ENCODE measurements around the gene GSDME. TPM values are rescaled to one million over a fixed set of nuclear protein-coding genes. Genes with fewer than 3 reads are reported as not detected.

GSDME gene
- total RNA-seq, 4 donors from 2014 or later: 5.3 to 15.7 (median 10.6) TPM

- H3K27me3 ChIP-seq: no peaks in the 10 kb centered on the region
- no peak for DNase-seq (ENCODE audit: low spot score in 2 of 2)
- H3K4me1 ChIP-seq: peaks cover 0 to 9% (median 3%) of the 10 kb centered on the region in 4 donors
- no peak overlapping the region for H3K27ac ChIP-seq
- no peaks in the 10 kb centered on the region for H3K36me3 ChIP-seq
- 72 to 76% methylated on average over 20 to 30 of the region's 30 CpGs for WGBS, 2 donors
- H3K4me3 ChIP-seq: no peak overlapping the region
- TF ChIP-seq EP300 (IDR thresholded peaks at IDR 0.05) (no peak), CTCF (IDR thresholded peaks at IDR 0.05) (no peak), POLR2A (IDR thresholded peaks at IDR 0.05) (no peak)
- no peaks in the 10 kb centered on the region for H3K9me3 ChIP-seq
These were observed 50.8 kb downstream of the GSDME start for GRCh38 chr7:24706211-24707170.

DNA sequence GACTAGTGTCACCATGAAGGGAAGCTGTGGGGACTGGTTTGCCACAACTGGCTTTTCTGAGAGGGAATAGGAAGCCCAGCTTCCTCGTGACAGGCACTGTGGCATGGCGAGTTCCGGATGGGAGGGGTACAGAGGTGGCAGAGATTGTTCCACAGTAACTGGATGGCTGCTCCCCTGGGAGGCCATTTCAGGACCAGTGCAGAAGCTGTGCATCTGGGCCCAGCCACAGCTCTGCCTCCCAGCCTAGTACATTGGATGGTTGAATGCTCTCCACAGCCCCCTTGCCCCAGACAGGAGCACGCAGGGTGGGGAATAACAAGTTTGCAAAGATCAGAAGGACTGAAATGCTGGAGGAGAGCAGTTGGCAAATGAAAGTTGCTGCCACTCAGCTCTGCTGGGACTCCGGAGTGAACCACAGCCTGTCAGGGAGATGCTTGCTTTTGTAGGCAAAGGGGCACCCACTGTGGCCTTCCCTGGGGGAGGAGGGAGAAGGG lies 51.8 kb downstream of the GSDME start:
- peaks cover 0 to 19% (median 6%) of the 10 kb centered on the region in 4 donors for H3K4me1 ChIP-seq
- no peak overlapping the region for H3K27ac ChIP-seq
- H3K9me3 ChIP-seq: no peaks in the 10 kb centered on the region
- 87 to 88% methylated on average over 5 of the region's 5 CpGs for WGBS, 2 donors
- no peak for TF ChIP-seq CTCF (IDR thresholded peaks at IDR 0.05)
- TF ChIP-seq EP300 (IDR thresholded peaks at IDR 0.05): no peak
- TF ChIP-seq POLR2A (IDR thresholded peaks at IDR 0.05): no peak
- no peaks in the 10 kb centered on the region for H3K27me3 ChIP-seq
- DNase-seq (ENCODE audit: low spot score in 2 of 2): no peak
- H3K36me3 ChIP-seq: no peaks in the 10 kb centered on the region
- no peak overlapping the region for H3K4me3 ChIP-seq

GRCh38 chr7:24704311-24704710 lies 53.0 kb downstream of the GSDME start:
- TF ChIP-seq POLR2A (IDR thresholded peaks at IDR 0.05): no peak
- no peak for TF ChIP-seq EP300 (IDR thresholded peaks at IDR 0.05)
- TF ChIP-seq CTCF (IDR thresholded peaks at IDR 0.05): no peak
- Histone ChIP-seq H3K27me3 (no peaks in the 10 kb centered on the region), H3K36me3 (no peaks in the 10 kb centered on the region), H3K4me3 (no peak overlapping the region), H3K4me1 (peaks cover 0 to 21% (median 6%) of the 10 kb centered on the region in 4 donors), H3K27ac (no peak overlapping the region), H3K9me3 (no peaks in the 10 kb centered on the region)
- 53 to 67% methylated on average over 4 of the region's 4 CpGs for WGBS, 2 donors
- no peak for DNase-seq (ENCODE audit: low spot score in 2 of 2)

- WGBS, 2 donors: 78 to 87% methylated on average over 3 of the region's 3 CpGs
- Histone ChIP-seq H3K36me3 (no peaks in the 10 kb centered on the region), H3K27ac (no peak overlapping the region), H3K27me3 (no peaks in the 10 kb centered on the region), H3K4me1 (peaks cover 0 to 21% (median 6%) of the 10 kb centered on the region in 4 donors), H3K9me3 (no peaks in the 10 kb centered on the region), H3K4me3 (no peak overlapping the region)
- DNase-seq (ENCODE audit: low spot score in 2 of 2): no peak
- no peak for TF ChIP-seq CTCF (IDR thresholded peaks at IDR 0.05)
- no peak for TF ChIP-seq POLR2A (IDR thresholded peaks at IDR 0.05)
- TF ChIP-seq EP300 (IDR thresholded peaks at IDR 0.05): no peak
These were observed 54.0 kb downstream of the GSDME start for GRCh38 chr7:24703296-24703695.

DNA sequence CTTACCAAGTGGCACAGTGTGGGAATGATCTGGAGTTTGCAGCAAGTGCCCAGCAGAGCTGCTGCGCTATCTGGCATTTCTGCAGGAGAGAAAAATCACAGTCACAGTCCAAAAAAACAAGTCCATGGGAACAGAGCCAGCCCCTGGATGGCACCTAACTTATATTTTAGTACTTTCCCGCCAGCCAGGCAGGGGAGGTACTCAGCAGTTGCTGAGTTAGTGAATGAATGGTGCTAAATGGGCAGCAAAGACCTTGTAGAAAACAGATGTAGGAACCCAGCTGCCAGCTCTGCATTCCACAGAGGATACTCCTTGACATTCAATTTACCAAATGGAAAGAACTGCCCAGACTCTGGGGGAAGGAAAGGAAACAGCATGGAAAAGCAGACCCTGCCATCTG lies 54.5 kb downstream of the GSDME start:
- DNase-seq (ENCODE audit: low spot score in 2 of 2): no peak
- no peak for TF ChIP-seq POLR2A (IDR thresholded peaks at IDR 0.05)
- no peak for TF ChIP-seq CTCF (IDR thresholded peaks at IDR 0.05)
- no peak for TF ChIP-seq EP300 (IDR thresholded peaks at IDR 0.05)
- no peak overlapping the region for H3K4me3 ChIP-seq
- peaks cover 0 to 21% (median 6%) of the 10 kb centered on the region in 4 donors for H3K4me1 ChIP-seq
- H3K36me3 ChIP-seq: no peaks in the 10 kb centered on the region
- no peak overlapping the region for H3K27ac ChIP-seq
- H3K9me3 ChIP-seq: no peaks in the 10 kb centered on the region
- H3K27me3 ChIP-seq: no peaks in the 10 kb centered on the region
- WGBS, 2 donors: 80 to 84% methylated on average over 2 of the region's 2 CpGs
